HEK293 (cell line): ENCODE results near the gene C19orf73.

Experiments
- CTCF ChIP-seq: fragments of 450-650 bp; formaldehyde crosslinking; IDR thresholded peaks from 2 replicates; pipeline ENCODE4 v1.5.1; 2016; ENCODE audit warnings: missing biosample characterization, missing genetic modification characterization
- FEZF1 ChIP-seq: fragments of 450-650 bp; formaldehyde crosslinking; IDR thresholded peaks from 2 replicates; pipeline ENCODE4 v1.5.1; 2016; ENCODE audit warnings: missing biosample characterization, missing genetic modification characterization
- HOXC10 ChIP-seq: sonication (generic); formaldehyde crosslinking; IDR thresholded peaks from 2 replicates; pipeline ENCODE4 v1.8.1; 2023; ENCODE audit warnings: mild to moderate bottlenecking, missing genetic modification reagents
- KLF17 ChIP-seq: fragments of 450-650 bp; formaldehyde crosslinking; IDR thresholded peaks from 2 replicates; pipeline ENCODE4 v1.5.1; 2016; ENCODE audit warnings: missing biosample characterization, missing genetic modification characterization
- KLF8 ChIP-seq: fragments of 450-650 bp; formaldehyde crosslinking; IDR thresholded peaks from 2 replicates; pipeline ENCODE4 v1.5.1; 2016; ENCODE audit warnings: missing biosample characterization, missing genetic modification characterization
- KLF9 ChIP-seq: fragments of 450-650 bp; formaldehyde crosslinking; IDR thresholded peaks from 2 replicates; pipeline ENCODE4 v1.5.1; 2016; ENCODE audit warnings: missing biosample characterization, missing genetic modification characterization, low read depth
- OVOL3 ChIP-seq: fragments of 450-650 bp; formaldehyde crosslinking; IDR thresholded peaks from 2 replicates; pipeline ENCODE4 v1.5.1; 2016; ENCODE audit warnings: missing biosample characterization, missing genetic modification characterization
- PRDM1 ChIP-seq: fragments of 450-650 bp; formaldehyde crosslinking; IDR thresholded peaks from 2 replicates; pipeline ENCODE4; 2016; ENCODE audit warnings: missing biosample characterization, missing genetic modification characterization
- PRDM10 ChIP-seq: fragments of 450-650 bp; formaldehyde crosslinking; IDR thresholded peaks from 2 replicates; pipeline ENCODE4 v1.5.1; 2016; ENCODE audit warnings: missing biosample characterization, missing genetic modification characterization
- PRDM2 ChIP-seq: fragments of 450-650 bp; formaldehyde crosslinking; IDR thresholded peaks from 2 replicates; pipeline ENCODE4 v1.5.1; 2016; ENCODE audit warnings: missing biosample characterization, missing genetic modification characterization, borderline replicate concordance
- ZBTB20 ChIP-seq: fragments of 450-650 bp; formaldehyde crosslinking; IDR thresholded peaks from 2 replicates; pipeline ENCODE4 v1.5.1; 2016; ENCODE audit warnings: missing biosample characterization, missing genetic modification characterization
- ZBTB44 ChIP-seq: fragments of 450-650 bp; IDR thresholded peaks from 2 replicates; pipeline ENCODE4 v1.5.1; 2018; ENCODE audit warnings: missing biosample characterization, mild to moderate bottlenecking, missing genetic modification characterization
- ZBTB8A ChIP-seq: fragments of 450-650 bp; formaldehyde crosslinking; IDR thresholded peaks from 2 replicates; pipeline ENCODE4 v1.5.1; 2016; ENCODE audit warnings: missing biosample characterization, missing genetic modification characterization
- ZIC2 ChIP-seq: fragments of 450-650 bp; formaldehyde crosslinking; IDR thresholded peaks from 2 replicates; pipeline ENCODE4 v1.5.1; 2016; ENCODE audit warnings: missing biosample characterization, missing genetic modification characterization
- ZNF138 ChIP-seq: fragments of 450-650 bp; formaldehyde crosslinking; IDR thresholded peaks from 2 replicates; pipeline ENCODE4 v1.5.1; 2016; ENCODE audit warnings: missing biosample characterization, missing genetic modification characterization, borderline replicate concordance
- ZNF155 ChIP-seq: fragments of 450-650 bp; formaldehyde crosslinking; IDR thresholded peaks from 2 replicates; pipeline ENCODE4 v1.5.1; 2016; ENCODE audit warnings: missing biosample characterization, missing genetic modification characterization
- ZNF19 ChIP-seq: fragments of 450-650 bp; formaldehyde crosslinking; IDR thresholded peaks from 2 replicates; pipeline ENCODE4; 2016; ENCODE audit warnings: missing biosample characterization, missing genetic modification characterization, low read depth
- ZNF211 ChIP-seq: fragments of 450-650 bp; formaldehyde crosslinking; IDR thresholded peaks from 2 replicates; pipeline ENCODE4 v1.5.1; 2016; ENCODE audit warnings: low read depth, missing biosample characterization, missing genetic modification characterization
- ZNF426 ChIP-seq: fragments of 450-650 bp; formaldehyde crosslinking; IDR thresholded peaks from 2 replicates; pipeline ENCODE4 v1.5.1; 2017; ENCODE audit warnings: missing biosample characterization, missing genetic modification characterization, mild to moderate bottlenecking, inconsistent platforms, moderate library complexity
- ZNF514 ChIP-seq: fragments of 450-650 bp; formaldehyde crosslinking; IDR thresholded peaks from 2 replicates; pipeline ENCODE4 v1.5.1; 2016; ENCODE audit warnings: missing biosample characterization, missing genetic modification characterization
- ZNF704 ChIP-seq: fragments of 450-650 bp; formaldehyde crosslinking; IDR thresholded peaks from 2 replicates; pipeline ENCODE4 v1.5.1; 2016; ENCODE audit warnings: missing biosample characterization, missing genetic modification characterization
- TF ChIP-seq, protein P1 (sequence below): fragments of 450-650 bp; formaldehyde crosslinking; IDR thresholded peaks from 2 replicates; pipeline ENCODE4 v1.5.1; 2017; ENCODE audit warnings: missing biosample characterization, missing genetic modification characterization

Gene C19orf73

GRCh38 chr19:49148784-49149651 is 30.1 kb upstream of the C19orf73 start (continued):
- TF ChIP-seq ZNF704 (no peak), KLF17 (tag by site-specific recombination) (0 out of 2 replicates have a peak, but pooled peaks have one; percentile 38), ZIC2 (tag by site-specific recombination) (no peak), ZBTB20 (tag by site-specific recombination) (no peak; the same call in 1 of the 2 replicates), ZNF19 (tag by site-specific recombination) (no peak), ZBTB8A (tag by site-specific recombination) (peak; percentile 79), ZNF155 (tag by site-specific recombination) (no peak), OVOL3 (tag by site-specific recombination) (no peak), ZNF138 (no peak), ZBTB44 (no peak), PRDM2 (tag by site-specific recombination) (no peak), HOXC10 (no peak), FEZF1 (tag by site-specific recombination) (no peak), ZNF211 (no peak), CTCF (tag by site-specific recombination) (no peak), KLF8 (tag by site-specific recombination) (peak; percentile 79; the same call in 1 of the 2 replicates), ZNF514 (tag by site-specific recombination) (no peak), KLF9 (peak; percentile 84), ZNF426 (tag by site-specific recombination) (no peak), PRDM10 (tag by site-specific recombination) (peak; percentile 99), PRDM1 (tag by site-specific recombination) (no peak)
- TF ChIP-seq, protein P1, sequence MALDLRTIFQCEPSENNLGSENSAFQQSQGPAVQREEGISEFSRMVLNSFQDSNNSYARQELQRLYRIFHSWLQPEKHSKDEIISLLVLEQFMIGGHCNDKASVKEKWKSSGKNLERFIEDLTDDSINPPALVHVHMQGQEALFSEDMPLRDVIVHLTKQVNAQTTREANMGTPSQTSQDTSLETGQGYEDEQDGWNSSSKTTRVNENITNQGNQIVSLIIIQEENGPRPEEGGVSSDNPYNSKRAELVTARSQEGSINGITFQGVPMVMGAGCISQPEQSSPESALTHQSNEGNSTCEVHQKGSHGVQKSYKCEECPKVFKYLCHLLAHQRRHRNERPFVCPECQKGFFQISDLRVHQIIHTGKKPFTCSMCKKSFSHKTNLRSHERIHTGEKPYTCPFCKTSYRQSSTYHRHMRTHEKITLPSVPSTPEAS (tag by site-specific recombination), result no peak
